HG03159 (cell line): ENCODE measurements around the gene CCDC144A.
"Not testable (repeated sequence)": the region's sequence is repeated elsewhere in the genome, so short reads cannot be mapped to it uniquely, and the experiment has no call there.

Experiments
- ATAC-seq: cut with Tn5 transposase; IDR thresholded peaks from one replicate; pipeline ENCODE4 v1.9.1; 2021; ENCODE audit warnings: mild to moderate bottlenecking, moderate library complexity; ENCODE audit not compliant: unreplicated experiment

Gene CCDC144A

GRCh38 chr17:16750515-16750914 is 60.5 kb downstream of the CCDC144A start:
- ATAC-seq: not testable (repeated sequence)

- not testable (repeated sequence) for ATAC-seq
Measured at GRCh38 chr17:16751224-16751923, 61.3 kb downstream of the CCDC144A start.

GRCh38 chr17:16751924-16752287 is 61.9 kb downstream of the CCDC144A start:
- ATAC-seq: not testable (repeated sequence)

- ATAC-seq: not testable (repeated sequence)
Measured at GRCh38 chr17:16757520-16757919, 67.5 kb downstream of the CCDC144A start.

GRCh38 chr17:16758177-16758576 is 68.1 kb downstream of the CCDC144A start:
- not testable (repeated sequence) for ATAC-seq

- not testable (repeated sequence) for ATAC-seq
Measured at GRCh38 chr17:16768290-16769175, 78.5 kb downstream of the CCDC144A start.

- ATAC-seq: not testable (repeated sequence)
Measured at GRCh38 chr17:16772394-16773145, 82.5 kb downstream of the CCDC144A start.

- ATAC-seq: not testable (repeated sequence)
Measured at GRCh38 chr17:16773146-16773522, 83.1 kb downstream of the CCDC144A start.

GRCh38 chr17:16787851-16788250 is 97.8 kb downstream of the CCDC144A start:
- not testable (repeated sequence) for ATAC-seq

GRCh38 chr17:16788889-16789536 is 99.0 kb downstream of the CCDC144A start:
- not testable (repeated sequence) for ATAC-seq

- ATAC-seq: not testable (repeated sequence)
Measured at GRCh38 chr17:16789622-16790021, 99.6 kb downstream of the CCDC144A start.

- ATAC-seq: not testable (repeated sequence)
Measured at GRCh38 chr17:16790313-16790871, 100.4 kb downstream of the CCDC144A start.

- not testable (repeated sequence) for ATAC-seq
Measured at GRCh38 chr17:16794215-16794614, 104.2 kb downstream of the CCDC144A start.

GRCh38 chr17:16795894-16796293 is 105.9 kb downstream of the CCDC144A start:
- not testable (repeated sequence) for ATAC-seq

GRCh38 chr17:16804851-16805250 is 114.8 kb downstream of the CCDC144A start:
- ATAC-seq: not testable (repeated sequence)

GRCh38 chr17:16806599-16806998 is 116.6 kb downstream of the CCDC144A start:
- not testable (repeated sequence) for ATAC-seq

GRCh38 chr17:16807620-16808019 is 117.6 kb downstream of the CCDC144A start:
- not testable (repeated sequence) for ATAC-seq

- not testable (repeated sequence) for ATAC-seq
Measured at GRCh38 chr17:16810236-16810635, 120.2 kb downstream of the CCDC144A start.

GRCh38 chr17:16812126-16812525 is 122.1 kb downstream of the CCDC144A start:
- not testable (repeated sequence) for ATAC-seq

- no peak for ATAC-seq
Measured at GRCh38 chr17:16814439-16814838, 124.4 kb downstream of the CCDC144A start.
